Measurements from ENCODE around the gene NECTIN4.
A peak's percentile ranks its signal among the peaks of the same experiment; 100 is the strongest.
"Not testable (repeated sequence)": the region's sequence is repeated elsewhere in the genome, so short reads cannot be mapped to it uniquely, and the experiment has no call there.

Gene NECTIN4

GRCh38 chr1:161051219-161051618 is 38.1 kb downstream of the NECTIN4 start:
- DNase-seq = no peak

GRCh38 chr1:161048949-161049722 is 40.2 kb downstream of the NECTIN4 start:
- no peak for DNase-seq

GRCh38 chr1:161047436-161048420 is 41.6 kb downstream of the NECTIN4 start:
- no peak for DNase-seq

- DNase-seq = no peak
Measured at GRCh38 chr1:161046605-161047228, 42.6 kb downstream of the NECTIN4 start.

GRCh38 chr1:161045736-161046604 is 43.4 kb downstream of the NECTIN4 start, which contains the start of gene USF1:
Gene USF1 (minus strand): TSS chr1:161045977. CDS start chr1:161043275, 2,702 bp downstream.
- DNase-seq = peak; percentile 87 to 91

- peak; percentile 6 to 71 for DNase-seq
Measured at GRCh38 chr1:161044908-161045735, 44.2 kb downstream of the NECTIN4 start.

- DNase-seq = no peak
Measured at GRCh38 chr1:161044535-161044907, 44.8 kb downstream of the NECTIN4 start.

- no peak for DNase-seq
Measured at GRCh38 chr1:161039546-161039945, 49.8 kb downstream of the NECTIN4 start.

- no peak for DNase-seq
Measured at GRCh38 chr1:161039154-161039545, 50.2 kb downstream of the NECTIN4 start.

GRCh38 chr1:161038523-161039153 is 50.7 kb downstream of the NECTIN4 start, which contains the start of gene TSTD1:
Gene TSTD1 (minus strand): TSS chr1:161038964. CDS start chr1:161038889, 75 bp downstream.
- DNase-seq = peak in 1 of 2 experiments; percentile 37

GRCh38 chr1:161037661-161038522 is 51.5 kb downstream of the NECTIN4 start:
- DNase-seq = no peak

GRCh38 chr1:161033751-161034150 is 55.6 kb downstream of the NECTIN4 start:
- no peak for DNase-seq

- no peak for DNase-seq
Measured at GRCh38 chr1:161032409-161032808, 56.9 kb downstream of the NECTIN4 start.

- DNase-seq = no peak
Measured at GRCh38 chr1:161031874-161032273, 57.5 kb downstream of the NECTIN4 start.

GRCh38 chr1:161029466-161029865 is 59.9 kb downstream of the NECTIN4 start:
- not testable (repeated sequence) for DNase-seq

GRCh38 chr1:161026954-161027353 is 62.4 kb downstream of the NECTIN4 start:
- not testable (repeated sequence) for DNase-seq

- DNase-seq = not testable (repeated sequence)
Measured at GRCh38 chr1:161022432-161022831, 66.9 kb downstream of the NECTIN4 start.

- DNase-seq = no peak
Measured at GRCh38 chr1:161021970-161022353, 67.4 kb downstream of the NECTIN4 start.

- no peak for DNase-seq
Measured at GRCh38 chr1:161021165-161021969, 68.0 kb downstream of the NECTIN4 start.

All from NCI-H524 (cell line).